Measurements from ENCODE around the gene FAU.

The FAU gene

GRCh38 chr11:65135633-65136145 lies 13.8 kb upstream of the FAU start:
- no peak for DNase-seq

DNA sequence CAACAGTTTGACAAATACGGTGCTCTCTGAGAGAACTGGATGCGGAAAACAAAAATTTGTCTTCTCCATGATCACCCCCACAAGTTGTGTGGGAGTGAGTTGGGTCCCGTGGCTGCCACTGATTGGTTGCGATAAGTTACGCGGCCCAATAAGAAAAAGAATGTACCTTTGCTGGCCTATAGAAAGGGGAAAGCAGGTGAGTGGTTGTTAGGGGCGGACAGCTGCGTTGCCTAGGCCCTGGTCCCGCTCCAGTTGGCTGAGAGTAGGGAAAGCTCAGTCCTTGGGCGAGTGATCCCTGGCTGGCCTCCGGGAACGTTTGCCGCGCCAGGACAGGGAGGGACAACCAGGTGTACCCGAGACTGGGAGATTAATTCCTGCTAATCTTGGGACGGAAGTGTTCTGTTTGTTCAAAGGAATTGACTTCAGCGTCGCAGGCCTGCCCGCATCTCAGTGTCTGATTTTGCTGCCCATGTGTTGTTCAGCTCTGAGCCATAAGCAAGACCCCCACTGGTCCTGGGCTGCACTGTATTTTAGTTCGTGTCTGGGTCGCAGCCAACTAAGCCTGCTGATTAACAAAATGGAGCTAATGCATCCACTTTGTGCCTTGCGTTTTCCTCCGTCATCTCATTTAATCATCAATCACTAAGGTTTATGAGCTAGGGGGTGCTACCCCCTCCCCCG lies 13.2 kb upstream of the FAU start:
- DNase-seq = peak; percentile 94

DNA sequence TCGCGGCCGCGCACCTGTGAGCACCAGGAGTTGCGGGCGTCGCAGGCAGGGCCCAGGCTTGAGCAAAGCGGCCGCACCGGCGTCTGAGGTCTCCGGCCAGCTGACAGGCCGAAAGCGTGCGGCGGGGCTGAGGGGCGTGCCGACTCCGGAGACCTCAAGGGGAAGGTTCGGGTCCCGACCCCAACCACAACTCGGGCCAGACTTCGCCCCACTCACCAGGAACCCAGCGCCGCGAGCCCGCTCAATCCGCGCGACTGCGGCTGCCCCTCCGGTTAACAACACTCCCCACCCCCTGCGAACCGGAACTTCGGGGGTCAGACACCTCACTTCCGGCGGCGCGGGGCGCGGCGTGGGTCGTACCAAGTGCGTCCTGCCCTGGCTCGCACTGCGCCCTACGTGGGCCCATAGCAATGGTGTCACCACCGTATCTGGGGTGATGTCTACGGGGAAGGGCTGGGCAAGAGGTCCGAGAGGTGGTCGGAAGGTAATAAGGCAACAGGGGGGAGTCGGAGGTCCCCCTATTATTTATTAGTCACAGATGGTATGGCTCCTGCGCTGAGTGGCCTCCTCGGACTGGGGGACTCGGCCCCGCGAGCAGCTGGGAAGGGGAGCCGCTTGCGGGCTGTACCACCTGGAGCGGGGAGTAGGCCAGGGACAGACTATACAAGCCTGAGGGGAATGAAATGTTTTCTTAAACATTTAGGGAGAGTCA lies 12.5 kb upstream of the FAU start, which contains the start of gene SYVN1:
SYVN1 (minus strand) TSS at position 280 of the 712 bp plus-strand sequence. CDS start 918 bp downstream, outside the sequence.
- DNase-seq = peak; percentile 92

DNA sequence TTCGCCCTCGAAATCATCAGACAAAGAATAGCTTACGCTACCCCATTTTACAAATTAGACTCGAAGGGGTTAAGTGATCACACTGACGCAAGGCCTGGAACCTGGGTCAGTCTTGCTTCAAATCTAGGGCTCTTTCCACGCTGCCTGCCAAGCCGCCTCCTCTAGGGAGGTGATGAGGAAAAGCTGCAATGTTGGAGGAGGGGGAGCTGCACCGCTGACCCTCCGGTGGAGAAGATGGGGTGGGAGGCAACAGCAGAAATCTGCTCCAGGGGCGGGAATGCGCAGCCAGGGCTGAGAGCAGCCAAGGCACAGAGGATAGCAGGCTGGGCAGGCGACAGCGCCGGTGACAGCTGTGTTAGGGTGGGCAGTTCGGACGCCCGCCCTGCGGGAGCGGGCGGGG lies 11.8 kb upstream of the FAU start:
- no peak for DNase-seq

GRCh38 chr11:65132988-65133700 lies 11.2 kb upstream of the FAU start:
- peak; percentile 55 for DNase-seq

GRCh38 chr11:65132238-65132987 lies 10.5 kb upstream of the FAU start:
- no peak for DNase-seq

GRCh38 chr11:65131895-65132237 lies 9.9 kb upstream of the FAU start:
- no peak for DNase-seq

DNA sequence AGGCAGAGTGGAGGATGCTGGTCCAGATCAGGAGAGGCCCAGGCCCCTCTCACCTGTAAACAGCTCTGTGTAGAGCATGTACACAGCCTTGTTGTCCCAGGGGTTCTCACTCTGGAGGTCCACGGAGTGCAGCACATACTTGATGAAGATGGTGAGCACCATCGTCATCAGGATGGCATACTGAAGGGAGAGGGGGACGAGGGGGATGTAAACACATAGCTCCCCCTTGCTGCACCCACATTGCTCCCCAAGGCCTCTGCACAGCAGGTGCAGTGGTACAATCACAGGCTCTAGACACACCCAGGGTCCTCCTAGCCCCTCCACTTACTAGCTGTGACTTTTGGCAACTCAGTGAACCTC lies 9.5 kb upstream of the FAU start:
- no peak for DNase-seq

DNA sequence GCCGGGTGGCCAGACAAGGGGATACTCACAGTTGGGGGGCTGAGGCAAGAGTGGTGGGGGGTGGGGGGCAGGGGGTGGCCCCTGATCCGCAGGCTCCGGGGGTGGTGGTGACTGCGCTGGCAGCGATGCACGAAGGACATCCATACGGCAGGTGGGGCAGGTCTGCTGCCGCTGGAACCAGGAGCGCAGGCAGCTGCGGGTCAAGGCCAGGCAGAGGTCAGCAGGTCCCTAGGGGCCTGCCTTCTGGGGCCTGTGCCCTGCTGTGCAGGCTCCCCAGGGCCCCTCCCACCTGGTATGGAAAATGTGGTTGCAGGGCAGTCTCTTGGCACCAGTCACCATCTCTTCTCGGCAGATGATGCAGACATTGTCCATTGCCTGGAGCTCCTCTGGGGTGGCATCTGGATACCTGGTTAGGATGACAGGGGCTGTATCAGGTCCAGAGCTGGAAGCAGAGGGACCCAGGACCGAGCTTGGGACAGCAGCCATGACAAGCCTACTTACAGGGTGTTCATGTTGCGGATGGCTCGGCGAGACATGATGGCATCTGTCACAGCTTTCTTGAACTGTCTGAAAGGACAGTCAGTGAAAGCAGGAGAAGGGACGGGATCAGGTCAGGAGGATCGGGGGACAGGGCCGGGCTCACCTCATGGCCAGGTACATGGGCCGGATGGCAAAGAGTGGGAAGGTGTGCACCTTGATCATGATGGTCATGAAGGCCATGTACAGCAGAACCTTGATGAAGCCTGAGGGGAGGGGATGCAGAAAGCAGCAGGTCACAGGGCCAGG lies 8.9 kb upstream of the FAU start:
- no peak for DNase-seq

GRCh38 chr11:65129649-65130441 lies 7.9 kb upstream of the FAU start:
- no peak for DNase-seq

GRCh38 chr11:65128182-65129145 lies 6.5 kb upstream of the FAU start:
- no peak for DNase-seq

DNA sequence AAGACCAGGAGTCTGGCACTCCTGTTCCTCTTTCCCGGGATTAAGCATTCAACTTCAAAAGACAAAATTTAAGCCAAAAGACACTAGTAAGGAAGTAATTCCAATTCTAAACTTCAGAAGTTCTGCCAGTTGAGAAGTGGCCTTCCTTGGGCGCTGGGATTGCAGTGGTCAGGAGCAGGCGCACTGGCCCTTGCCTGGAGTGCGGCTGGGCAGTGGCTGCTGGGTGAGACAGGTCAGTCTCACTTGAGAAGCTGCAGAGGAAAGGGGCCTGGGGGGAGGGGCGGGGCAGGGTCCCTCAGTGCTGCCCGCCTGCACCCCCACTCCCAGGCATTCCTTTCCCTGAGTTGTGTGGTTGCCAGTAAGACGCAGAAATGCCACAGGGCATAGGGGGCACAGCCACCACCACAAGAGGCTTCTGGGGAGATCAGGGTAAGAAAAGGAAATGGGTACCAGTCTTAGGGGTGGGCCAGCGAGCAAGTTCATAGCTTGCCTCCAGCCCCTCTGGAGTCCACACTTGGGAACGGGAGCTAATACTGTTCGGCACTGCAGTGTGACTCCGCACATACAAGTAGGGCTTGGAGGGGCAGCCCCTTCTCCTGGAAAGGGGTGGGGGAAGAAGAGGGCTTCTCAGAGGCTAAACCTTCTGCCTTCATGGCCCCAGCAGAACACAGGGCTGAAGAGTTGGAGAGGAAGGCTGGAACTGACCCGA lies 5.7 kb upstream of the FAU start:
- DNase-seq = no peak

GRCh38 chr11:65126624-65127274 lies 4.8 kb upstream of the FAU start:
- DNase-seq = no peak

GRCh38 chr11:65125197-65126056 lies 3.5 kb upstream of the FAU start:
- DNase-seq = no peak

GRCh38 chr11:65124480-65125196 lies 2.7 kb upstream of the FAU start:
- DNase-seq = no peak

DNA sequence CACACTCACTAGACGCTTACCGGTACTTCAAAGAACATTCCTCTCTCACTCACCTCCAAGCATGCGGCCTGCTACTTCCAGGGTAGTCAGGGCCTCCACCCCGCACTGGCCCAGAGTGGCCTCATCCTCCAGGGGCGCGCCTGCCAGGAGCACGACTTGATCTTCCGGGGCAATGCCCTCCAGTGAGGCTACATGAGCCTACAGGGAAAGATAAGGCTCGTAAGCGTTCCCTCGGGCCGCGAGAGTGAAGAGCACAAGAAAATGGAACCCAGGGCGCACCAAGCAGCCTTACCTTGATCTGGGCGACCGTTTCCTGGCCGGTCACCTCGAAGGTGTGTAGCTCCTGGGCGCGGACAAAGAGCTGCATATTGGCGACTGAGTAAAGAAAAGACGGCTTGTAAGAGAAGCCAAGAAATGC lies 478 bp downstream of the FAU start:
- peak; percentile 51 for DNase-seq

DNA sequence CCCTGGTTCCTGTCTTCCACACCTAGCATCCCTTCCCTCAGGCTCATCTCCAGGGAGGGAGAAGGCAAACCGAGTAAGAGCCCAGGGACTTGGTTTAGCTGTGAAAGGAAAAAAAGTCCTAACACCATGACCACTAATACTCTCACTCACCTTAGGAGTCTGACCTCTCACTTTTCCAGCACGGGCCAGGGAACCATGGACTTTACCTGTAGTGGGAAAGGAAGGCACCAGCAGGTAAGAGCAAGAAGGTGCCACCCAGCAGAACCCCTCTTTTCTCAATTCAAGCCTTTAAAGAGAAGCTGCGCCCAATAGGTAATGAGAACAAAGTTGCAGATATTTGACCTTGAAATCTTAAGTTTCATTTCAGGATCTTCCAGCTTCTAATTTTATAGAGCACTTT lies 1.1 kb downstream of the FAU start:
- no peak for DNase-seq

Measured in CD4-positive, alpha-beta T cell treated with Interleukin-21 for 1 hour (primary cell).